Left ventricle myocardium superior (tissue), 1 donor: ENCODE data around the gene LRSAM1. TPM values are rescaled to one million over a fixed set of nuclear protein-coding genes. Genes with fewer than 3 reads are reported as not detected.
A peak's percentile ranks its signal among the peaks of the same experiment; 100 is the strongest.

Experiments
- ATAC-seq: fragments of 200-7000 bp; cut with Tn5 transposase; one replicate; pipeline ENCODE4 v1.9.1; 2020; ENCODE audit warnings: mild to moderate bottlenecking, moderate library complexity
- DNase-seq: peaks from one replicate; pipeline ENCODE4 v3.0.0-alpha.2; 2020
- intact Hi-C: fragments of 100-400 bp; cut with micrococcal nuclease; formaldehyde crosslinking; loops from one replicate; pipeline ENCODE4 v1.11.0; 2022
- total RNA-seq: library from RNA; stranded (reverse); fragmentation: NEBNext Ultra II Directional; extraction: Animal tissue kit (Norgen Biotek cat#: 25700); gene quantifications from one replicate; pipeline ENCODE4 v1.2.1, GENCODE V29; 2021
- donor health status: DM: no; HTN: yes; CAD: no; lungs with severe emphysema.

LRSAM1 gene
- total RNA-seq, 1 donor from 2014 or later: 52.0 TPM

DNA sequence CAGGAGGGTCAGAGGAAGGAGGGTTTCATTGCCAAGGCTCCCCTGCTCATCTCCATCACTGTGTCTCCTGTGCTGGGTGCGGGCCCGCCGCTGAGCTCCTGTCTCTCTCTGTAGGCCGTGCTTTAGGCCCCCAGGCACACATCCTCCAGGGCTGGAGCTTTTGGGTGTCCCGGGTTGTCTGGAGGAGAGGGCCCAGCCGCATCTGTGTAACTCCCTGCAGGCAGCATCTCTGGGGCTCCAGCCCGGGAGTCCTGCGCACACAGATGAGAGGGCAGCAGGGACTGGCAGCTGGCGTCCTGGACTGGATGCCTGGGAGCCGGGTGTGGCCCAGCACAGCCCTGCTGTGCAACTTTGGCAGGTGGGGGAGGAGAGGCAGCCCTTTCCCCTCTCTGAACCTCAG is 40.2 kb downstream of the LRSAM1 start:
- ATAC-seq (no peak), DNase-seq (no peak)
- intact Hi-C loops: no loop called here

DNA sequence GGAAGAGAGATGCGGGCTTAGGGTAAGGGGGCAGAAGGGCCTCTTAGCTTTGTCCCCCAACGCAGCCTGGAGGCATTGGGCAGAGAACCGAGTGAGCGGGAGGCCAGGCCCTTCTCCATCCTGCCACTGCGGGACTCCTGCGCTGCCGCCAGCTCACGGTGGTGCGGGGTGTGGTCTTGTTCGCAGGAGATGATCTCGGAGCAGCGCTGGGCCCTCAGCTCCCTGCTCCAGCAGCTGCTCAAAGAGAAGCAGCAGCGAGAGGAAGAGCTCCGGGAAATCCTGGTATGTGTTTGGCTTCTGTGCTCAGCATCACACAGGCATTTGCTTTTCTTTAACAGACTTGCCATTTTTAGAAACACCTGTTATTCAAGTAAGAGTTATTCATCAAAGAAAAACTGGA is 41.3 kb downstream of the LRSAM1 start:
- DNase-seq (no peak), ATAC-seq (no peak)
- intact Hi-C loops: no loop called here

DNA sequence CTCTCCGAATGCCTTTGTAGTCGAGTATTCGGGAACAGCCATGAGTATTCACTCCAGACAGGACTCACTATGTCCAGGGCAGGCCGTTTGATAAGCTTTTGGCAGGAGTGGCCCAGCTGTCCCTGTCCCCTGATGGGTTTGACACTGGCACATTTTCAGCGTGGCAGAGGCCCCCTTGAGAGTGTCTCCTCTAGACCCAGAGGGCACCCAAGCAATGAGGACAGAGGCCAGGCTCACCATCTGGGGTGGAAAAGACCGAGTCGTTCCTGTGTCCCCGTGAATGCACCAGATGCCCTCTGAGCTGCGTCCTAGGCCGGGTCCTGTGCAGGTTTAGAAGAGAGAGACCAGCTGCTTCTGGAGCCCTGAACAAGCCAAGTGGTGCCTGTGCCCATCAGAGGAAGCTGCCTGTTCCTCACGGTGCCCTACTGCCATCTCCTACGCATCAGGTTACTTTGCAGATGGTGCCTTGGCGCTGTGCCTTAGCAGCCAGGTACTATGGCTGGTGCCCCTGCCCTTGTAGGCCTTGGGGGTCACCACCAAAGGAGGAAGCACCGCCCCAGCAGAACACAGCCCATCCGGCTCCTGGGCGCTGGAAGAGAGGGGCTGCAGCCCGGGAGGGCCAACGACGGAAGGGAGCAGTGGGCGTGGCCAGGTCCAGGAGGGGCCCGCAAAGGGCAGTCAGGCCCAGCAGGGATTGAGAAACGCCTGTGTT is 42.4 kb downstream of the LRSAM1 start:
- intact Hi-C loops: no loop called here
- ATAC-seq (peak; percentile 84), DNase-seq (peak; percentile 81)

DNA sequence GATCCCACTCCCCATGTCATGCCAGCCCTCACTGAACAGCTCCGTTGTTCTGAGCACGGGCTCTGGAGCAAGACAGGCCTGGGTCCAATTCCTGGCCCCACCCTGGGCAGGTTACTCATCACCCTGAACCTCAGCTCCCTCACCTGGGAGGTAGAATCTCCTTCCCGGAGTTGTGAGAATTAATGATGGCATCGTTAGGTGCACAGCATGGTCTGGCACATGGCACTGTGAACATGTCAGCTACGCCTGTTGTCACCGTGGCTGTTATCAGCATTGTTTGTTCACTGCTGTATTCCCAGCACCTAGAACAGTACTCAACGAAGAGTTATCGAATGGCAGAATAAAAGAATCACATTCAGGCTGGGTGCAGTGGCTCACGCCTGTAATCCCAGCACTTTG is 43.0 kb downstream of the LRSAM1 start:
- no peak for DNase-seq
- peak; percentile 73 for ATAC-seq
- intact Hi-C loops: no loop called here

DNA sequence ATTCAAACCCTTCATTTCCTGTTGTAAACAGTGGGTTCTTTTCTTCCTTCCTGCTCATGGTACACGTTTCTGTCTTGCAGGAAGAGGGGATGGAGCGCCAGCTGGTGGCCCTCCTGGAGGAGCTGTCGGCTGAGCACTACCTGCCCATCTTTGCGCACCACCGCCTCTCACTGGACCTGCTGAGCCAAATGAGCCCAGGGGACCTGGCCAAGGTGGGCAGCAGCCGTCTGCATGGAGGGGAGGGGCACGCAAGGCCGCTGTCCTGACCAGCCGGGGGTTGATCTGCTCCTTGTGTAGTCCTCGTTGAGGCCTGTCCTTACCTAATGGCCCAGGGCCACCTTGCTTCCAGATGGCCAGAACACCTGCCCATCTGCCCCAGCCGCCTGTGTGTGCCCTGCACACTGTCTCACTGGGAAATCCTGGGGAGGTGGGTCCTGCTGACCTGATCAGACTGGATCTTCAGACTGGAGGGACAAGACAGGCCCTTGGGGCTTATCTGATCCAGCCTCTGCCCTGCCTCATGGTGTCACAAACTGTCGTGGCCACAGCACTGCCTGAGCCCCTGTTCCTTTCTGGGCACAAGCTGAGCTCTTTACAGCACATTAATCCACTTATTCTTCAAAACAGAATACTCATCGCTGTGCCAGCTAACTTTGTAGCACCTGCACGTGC is 44.7 kb downstream of the LRSAM1 start:
- intact Hi-C loops: no loop called here
- ATAC-seq (no peak), DNase-seq (no peak)

DNA sequence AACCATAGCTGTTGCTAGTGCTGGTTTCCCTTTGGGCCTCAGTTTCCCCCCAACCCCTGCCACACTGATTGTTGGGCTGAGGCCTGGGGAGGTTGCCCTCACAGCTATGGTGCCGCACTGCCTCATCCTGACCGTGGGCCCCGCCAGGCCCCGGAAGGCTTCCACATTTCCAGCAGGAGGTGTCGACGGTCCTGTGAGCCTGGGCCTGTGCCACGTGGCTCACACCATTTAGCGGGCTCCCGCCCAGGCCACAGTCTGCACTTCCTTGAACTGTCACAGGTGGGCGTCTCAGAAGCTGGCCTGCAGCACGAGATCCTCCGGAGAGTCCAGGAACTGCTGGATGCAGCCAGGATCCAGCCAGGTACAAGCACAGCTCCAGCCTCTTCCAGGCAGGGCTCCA is 45.7 kb downstream of the LRSAM1 start:
- intact Hi-C loops: no loop called here
- no peak for DNase-seq
- no peak for ATAC-seq

DNA sequence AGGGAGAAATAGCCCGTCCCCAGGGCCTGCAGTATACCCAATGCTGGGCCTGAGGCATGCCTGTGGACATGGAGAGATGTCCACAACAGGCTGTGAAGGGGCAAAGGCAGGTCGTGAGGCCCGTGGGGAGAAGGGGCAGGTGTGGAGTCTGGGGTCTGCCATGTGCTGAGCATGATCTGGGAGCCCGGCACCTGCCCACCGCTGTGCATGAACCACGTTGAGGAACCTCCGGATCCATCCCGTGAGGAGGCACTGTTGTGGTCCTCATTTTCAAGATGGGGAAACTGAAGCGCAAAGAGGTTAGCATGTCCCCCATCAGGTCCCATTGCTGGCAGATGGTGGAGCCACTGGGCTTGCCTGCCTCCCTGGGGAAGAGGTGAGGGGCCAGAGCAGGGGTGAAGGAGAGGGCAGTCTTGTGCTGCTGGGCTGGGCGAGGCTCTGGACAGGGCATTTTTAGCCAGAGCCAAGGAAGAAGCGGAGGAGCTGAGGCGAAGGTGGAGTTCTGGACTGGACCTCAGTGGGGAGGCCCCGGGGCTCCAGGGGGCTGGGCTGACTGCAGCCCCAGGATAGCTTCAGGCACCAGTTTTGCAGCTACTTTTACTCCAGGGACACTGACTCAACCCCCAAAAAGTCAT is 46.5 kb downstream of the LRSAM1 start:
- DNase-seq: no peak
- ATAC-seq: no peak
- intact Hi-C loops: no loop called here

DNA sequence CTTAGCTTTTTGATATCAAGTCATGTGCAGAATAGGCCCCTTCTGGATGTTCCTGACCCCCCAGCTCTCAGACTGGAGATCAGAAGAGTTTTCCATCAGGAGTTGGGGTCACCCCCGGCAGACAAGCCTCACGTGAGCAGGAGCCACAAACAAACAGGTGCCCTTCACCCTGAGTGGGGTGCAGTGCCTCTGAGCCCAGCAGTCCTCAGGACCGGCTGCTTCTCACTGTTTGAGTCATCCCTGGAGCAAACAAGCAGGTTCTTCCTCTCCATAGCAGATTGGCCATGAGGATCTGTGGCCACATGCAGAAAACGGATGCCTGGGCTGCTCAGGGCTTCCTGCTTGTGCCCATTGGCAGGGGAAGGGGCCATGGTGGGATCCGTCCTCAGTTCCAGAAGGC is 47.0 kb downstream of the LRSAM1 start:
- intact Hi-C loops: no loop called here
- ATAC-seq (no peak), DNase-seq (no peak)

DNA sequence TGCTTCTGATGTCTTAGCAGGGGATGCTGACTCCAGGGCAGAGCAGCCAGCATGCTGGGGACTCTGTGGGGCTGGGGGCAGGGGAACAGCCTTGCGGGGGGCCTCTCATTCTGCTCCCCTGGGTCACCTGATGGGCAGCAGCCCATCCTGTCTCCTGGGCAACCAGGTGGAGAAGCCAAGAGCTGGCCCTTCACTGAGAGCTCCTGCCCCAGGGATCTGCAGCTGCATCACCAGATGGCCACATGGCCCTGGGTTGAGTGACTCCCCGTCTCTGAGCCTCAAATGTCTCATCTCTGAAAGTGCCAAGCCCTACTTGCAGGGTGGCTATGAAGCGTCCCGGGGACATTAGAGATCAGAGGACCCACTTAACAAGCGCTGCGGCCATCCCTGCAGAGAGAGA is 49.1 kb downstream of the LRSAM1 start:
- ATAC-seq (no peak), DNase-seq (no peak)
- intact Hi-C loops: no loop called here

DNA sequence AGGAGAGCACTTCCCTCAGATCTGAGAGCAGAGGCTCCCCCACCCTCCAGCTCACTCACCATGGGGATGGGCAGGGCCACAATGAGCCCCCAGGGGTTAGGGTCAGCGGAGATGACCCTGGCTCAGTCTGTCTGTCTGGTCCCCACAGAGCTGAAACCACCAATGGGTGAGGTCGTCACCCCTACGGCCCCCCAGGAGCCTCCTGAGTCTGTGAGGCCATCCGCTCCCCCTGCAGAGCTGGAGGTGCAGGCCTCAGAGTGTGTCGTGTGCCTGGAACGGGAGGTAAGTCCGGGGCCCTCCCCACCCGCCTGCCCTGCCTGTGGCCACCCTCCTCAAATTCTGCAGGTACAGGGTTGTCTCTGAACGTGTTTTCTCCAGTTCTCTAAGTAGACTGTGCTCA is 49.6 kb downstream of the LRSAM1 start:
- intact Hi-C loops: no loop called here
- no peak for DNase-seq
- ATAC-seq: no peak

DNA sequence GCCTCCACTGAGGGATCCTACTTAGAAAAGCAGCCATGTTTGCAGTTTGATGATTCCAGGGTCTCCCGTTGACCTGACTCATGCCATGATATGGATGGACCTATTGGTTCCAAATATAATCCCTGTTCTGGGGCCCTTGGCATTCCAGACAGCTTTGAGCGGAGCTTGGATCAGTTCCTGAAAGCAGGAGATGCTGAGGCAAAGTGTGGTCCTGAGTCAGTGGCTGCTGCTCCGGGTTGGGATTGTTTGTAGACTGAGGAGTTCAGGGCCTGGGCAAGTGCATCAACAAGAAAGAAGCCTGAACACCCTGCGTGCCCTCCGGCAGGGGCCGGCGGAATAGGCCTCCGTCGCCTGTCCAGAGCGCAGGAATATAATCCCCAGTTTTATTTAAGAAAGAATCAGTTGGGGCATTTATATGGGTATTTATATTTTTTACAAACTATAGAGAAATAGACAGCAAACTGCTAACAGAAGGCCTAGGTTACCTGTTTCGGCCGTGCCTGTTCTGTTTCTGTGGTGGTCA is 50.6 kb downstream of the LRSAM1 start:
- ATAC-seq: no peak
- intact Hi-C loops: no loop called here
- DNase-seq: no peak

DNA sequence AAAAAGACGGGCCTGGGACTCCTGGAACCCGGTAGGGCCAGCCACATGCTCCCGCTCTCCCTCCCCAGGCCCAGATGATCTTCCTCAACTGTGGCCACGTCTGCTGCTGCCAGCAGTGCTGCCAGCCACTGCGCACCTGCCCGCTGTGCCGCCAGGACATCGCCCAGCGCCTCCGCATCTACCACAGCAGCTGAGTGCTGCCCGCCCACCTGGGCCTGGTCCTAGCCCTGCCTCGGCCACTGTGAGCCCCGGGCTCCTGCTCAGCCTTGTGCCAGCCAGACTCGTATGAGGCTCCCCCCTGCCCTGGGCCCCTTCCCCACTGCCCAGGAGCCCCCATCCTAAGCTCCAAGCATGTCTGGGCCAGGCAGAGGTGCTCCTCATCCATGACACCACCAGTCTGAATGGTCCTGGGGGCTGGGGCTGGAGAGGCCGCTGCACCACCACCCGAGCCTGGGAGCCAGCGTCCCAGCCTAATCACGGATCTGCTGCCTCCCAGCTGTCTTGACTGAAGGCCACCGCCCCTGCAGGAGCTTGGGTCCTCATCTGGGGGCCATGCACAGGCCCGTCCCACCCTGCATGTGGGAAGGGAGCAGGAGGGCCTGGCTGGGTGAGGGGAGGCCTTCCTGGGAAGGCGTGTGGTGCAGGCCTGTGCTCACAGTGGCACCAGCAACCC is 51.5 kb downstream of the LRSAM1 start:
- intact Hi-C loops: no loop called here
- DNase-seq: no peak
- ATAC-seq: no peak

DNA sequence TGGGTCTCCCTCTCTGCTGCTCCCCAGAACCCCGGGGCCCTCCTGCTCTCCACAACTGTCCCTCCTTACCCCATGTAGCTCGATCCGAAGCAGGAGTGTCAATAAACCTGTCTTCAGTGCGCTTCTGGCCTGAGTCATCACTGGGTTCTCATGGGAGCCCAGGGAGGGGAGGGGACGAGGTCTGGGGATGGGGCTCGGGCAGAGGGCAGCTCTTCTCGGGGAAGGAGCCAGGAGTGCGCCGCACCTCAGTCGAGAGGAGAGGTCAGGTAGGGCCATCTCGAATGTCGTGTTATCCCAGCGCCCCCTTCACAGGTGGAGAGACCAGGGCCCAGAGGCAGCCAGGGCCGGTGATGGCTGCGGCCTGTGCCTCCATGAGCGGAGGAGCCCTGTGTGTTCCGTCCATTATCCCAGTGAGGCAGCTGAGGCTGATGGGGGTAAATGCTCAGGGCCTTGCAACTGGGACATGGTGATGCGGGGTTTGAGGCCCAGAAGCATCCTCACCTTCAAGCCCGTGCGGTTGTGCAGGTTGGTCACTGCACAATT is 52.1 kb downstream of the LRSAM1 start:
- ATAC-seq (no peak), DNase-seq (no peak)
- intact Hi-C loops: no loop called here

DNA sequence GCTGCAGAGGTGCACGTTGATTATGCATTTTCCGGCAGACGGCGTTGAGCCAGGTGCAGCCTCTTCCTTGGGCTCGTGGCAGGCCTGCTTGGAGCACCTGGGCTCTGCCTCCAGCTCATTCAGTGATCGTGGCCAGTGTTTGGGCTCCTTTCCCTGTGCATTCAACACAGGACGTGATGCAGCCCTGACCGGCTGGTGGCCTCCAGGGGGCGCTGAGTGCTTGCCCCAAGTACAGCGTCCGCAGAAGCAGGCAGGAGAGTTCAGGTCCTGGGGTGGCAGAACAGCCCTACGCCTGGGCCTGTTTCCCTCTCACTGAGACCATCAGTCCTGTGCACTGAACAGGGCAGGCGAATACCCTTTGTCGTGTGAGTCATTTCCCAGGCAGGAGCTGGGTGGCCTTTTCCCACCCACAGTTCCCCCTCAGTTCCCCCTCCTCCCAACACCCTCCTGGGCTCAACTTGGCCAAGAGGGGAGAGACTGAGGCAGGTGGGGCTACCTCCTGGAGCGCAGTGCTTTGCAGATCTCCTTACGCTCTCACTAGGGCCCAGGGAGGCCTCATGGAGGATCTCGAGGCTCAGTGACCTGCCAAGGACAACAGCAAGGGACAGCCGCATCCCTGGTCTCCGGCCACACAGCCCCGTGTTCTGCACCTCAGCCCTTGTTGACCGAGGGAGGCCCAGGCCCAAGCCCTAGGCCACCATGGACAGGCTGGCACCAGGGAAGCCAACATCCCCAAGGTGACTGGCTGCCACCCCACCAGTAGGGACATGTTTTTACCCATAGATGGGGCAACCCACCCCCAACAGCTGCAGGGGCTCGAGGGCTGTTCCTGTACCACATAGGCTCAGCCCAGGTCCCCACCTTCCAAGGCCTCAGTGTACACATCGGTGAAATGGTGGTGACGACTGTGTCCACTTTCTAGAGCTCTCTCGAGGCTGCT is 52.9 kb downstream of the LRSAM1 start:
- intact Hi-C loops: loop anchor here (1.0 kb wide), 1 partner anchor 81 kb away; no protein-coding TSS in a partner anchor
- peak; percentile 80 for ATAC-seq

DNA sequence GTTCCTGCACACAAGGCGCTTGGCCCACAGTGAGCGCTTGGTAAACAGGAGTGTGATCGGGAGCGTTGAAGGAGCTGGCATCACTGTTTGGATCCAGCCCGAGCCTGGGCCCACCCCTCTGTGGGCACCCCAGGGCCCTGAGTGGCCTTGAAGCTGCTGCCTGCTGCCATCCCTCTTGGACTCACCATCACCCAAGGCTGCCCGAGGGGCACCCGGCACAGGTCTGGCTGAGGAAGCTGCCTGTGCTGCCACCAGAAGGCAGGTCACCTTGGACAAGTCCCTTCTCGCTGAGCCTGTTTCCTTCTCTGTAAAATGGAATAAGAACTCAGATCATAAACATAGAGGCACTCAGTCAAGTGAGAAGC is 53.6 kb downstream of the LRSAM1 start:
- intact Hi-C loops: loop anchor here (1.0 kb wide), 1 partner anchor 80 kb away; no protein-coding TSS in a partner anchor
- ATAC-seq: no peak
- DNase-seq: no peak

More for the DNA sequence above, 52.9 kb downstream of the LRSAM1 start:
- peak; percentile 93 for DNase-seq

DNA sequence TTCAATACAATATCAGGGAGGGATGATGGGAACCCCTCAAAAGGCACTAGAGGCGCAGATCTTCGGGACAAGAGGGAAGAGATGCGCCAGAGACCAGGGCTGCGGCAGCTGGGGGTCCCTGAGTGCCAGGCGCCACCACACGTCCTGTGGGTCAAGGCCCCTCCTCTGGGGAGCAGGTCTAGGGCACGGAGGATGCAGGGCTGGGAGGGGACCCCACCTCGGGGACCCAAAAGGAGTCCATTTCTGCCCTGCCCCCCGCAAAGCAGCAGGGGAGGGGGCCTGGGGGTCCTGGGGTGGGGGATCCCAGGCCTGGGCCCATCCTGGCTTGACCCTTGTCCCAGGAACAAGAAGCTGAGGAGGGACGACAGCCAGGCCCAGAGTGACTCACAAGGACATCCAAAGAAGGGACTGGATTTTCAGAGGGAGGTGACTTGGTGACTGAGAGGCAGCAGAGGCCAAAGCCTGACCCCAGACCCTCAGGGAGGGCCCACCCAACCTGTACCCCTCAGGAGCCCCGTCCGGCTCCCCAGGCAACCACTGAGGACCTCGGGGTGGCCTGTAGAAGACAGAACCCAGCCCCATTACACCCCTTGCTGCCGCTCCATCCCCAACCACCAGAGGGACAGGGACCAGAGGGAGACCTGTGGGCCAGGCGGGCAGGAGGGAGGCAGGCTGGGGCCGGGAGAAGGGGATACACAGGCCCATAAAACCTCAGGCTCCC is 54.2 kb downstream of the LRSAM1 start:
- DNase-seq (no peak), ATAC-seq (peak; percentile 24)
- intact Hi-C loops: no loop called here

DNA sequence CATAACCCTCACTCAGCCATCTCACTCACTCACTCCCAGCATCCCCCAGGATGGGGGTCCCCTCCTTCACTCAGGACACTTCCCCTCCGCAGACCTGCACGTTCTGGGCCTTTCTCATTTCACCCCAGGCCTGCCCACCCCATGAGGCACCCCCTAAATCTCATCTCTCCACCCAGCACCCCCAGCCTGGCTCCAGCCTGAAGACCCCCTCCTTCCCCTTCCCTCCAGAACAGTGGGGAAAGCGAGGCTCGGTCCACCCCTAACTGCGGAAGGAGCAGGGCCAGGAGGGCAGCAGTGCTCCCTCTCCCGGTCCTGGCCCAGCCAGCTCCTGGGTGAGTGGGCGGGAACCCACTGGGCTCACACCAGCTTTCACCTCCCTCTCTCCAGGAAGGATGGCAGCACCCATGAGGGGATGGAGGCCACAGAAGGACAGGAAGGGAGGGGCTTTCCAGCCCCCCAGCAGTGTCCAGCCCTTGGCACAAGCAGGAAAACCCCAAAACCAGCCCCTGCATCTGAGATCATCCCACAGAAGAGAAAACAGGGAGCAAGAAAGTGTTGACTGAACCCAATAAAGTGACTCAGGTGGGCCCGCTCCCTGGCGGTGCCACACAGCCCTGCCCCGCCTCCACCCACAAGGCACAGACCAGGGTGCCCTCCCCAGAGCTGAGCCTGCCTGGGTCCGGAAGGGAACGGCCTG is 55.0 kb downstream of the LRSAM1 start:
- DNase-seq (no peak), ATAC-seq (no peak)

More for the DNA sequence above, 55.0 kb downstream of the LRSAM1 start:
- intact Hi-C loops: no loop called here
